Ovary (tissue), 3 donors: ENCODE data around the gene PTPN9.
"Not testable (repeated sequence)": the region's sequence is repeated elsewhere in the genome, so short reads cannot be mapped to it uniquely, and the experiment has no call there.

Experiments
- CTCF ChIP-seq, 3 donors: fragments of 450-650 bp in 2 of 3; fragments of 200-600 bp in 1 of 3; IDR thresholded peaks; one replicate each; pipeline versions ENCODE4 v1.5.1 to v1.8.0; 2016 to 2022; ENCODE audit warnings: antibody characterized with exemption in 3 of 3, mild to moderate bottlenecking in 1 of 3
- EP300 ChIP-seq: sonication (generic); formaldehyde crosslinking; IDR thresholded peaks from one replicate; pipeline ENCODE4 v1.6.1; 2017; ENCODE audit warnings: antibody characterized with exemption
- POLR2A ChIP-seq: fragments of 450-650 bp; IDR thresholded peaks from one replicate; pipeline ENCODE4 v1.6.1; 2017; ENCODE audit warnings: antibody characterized with exemption, mild to moderate bottlenecking, moderate library complexity
- donor health status: DM: no; HTN: no; CAD: no.

GRCh38 chr15:75559360-75559759 is 19.8 kb downstream of the PTPN9 start:
- not testable (repeated sequence) for TF ChIP-seq POLR2A; CTCF (IDR thresholded peaks at IDR 0.05); EP300
